Thoracic aorta (tissue), 2 donors: ENCODE results near the gene SPTLC3. TPM values are rescaled to one million over a fixed set of nuclear protein-coding genes. Genes with fewer than 3 reads are reported as not detected.
A peak's percentile ranks its signal among the peaks of the same experiment; 100 is the strongest.

Experiments
- ATAC-seq: fragments of 150-250 bp; one replicate; pipeline ENCODE4 v1.8.0; 2017; ENCODE audit warnings: low read depth; ENCODE audit not compliant: insufficient number of reproducible peaks, low FRiP score
- DNase-seq: peaks from one replicate; pipeline ENCODE4 v3.0.0-alpha.2; 2020; ENCODE audit warnings: low spot score
- H3K27ac ChIP-seq, 2 donors: fragments of 200-600 bp; sonication (generic); 1 replicate in 1 of 2; 2 replicates in 1 of 2; pipeline ENCODE4 v1.5.1; 2016; ENCODE audit warnings: mild to moderate bottlenecking in 2 of 2, moderate library complexity in 2 of 2
- H3K27me3 ChIP-seq: fragments of 200-600 bp; sonication (generic); replicated peaks from 2 replicates; pipeline ENCODE4 v1.6.0; 2016; ENCODE audit warnings: mild to moderate bottlenecking; ENCODE audit not compliant: insufficient read depth
- H3K36me3 ChIP-seq: fragments of 200-600 bp; sonication (generic); one replicate; pipeline ENCODE4 v1.5.1; 2016
- H3K4me1 ChIP-seq, 2 donors: fragments of 200-600 bp; sonication (generic); 1 replicate in 1 of 2; 2 replicates in 1 of 2; pipeline versions ENCODE4 v1.5.1 to v1.6.0; 2016; ENCODE audit warnings: low read depth in 2 of 2, mild to moderate bottlenecking in 1 of 2; ENCODE audit not compliant: control insufficient read depth in 1 of 2
- H3K4me3 ChIP-seq: fragments of 200-600 bp; sonication (generic); 2 replicates; pipeline ENCODE4 v1.5.1; 2016; ENCODE audit warnings: mild to moderate bottlenecking
- H3K9me3 ChIP-seq: fragments of 200-600 bp; sonication (generic); 2 replicates; pipeline ENCODE4 v1.5.1; 2016
- CTCF ChIP-seq: fragments of 200-600 bp; sonication (generic); IDR thresholded peaks from one replicate; pipeline ENCODE4 v1.5.1; 2019; ENCODE audit warnings: antibody characterized with exemption
- total RNA-seq, 2 donors: library from RNA; depleted of rRNA; stranded (reverse); fragments of >200 nt; gene quantifications; one replicate each; pipeline versions ENCODE4 v1.1.0 to v1.2.3, GENCODE V29; 2016

Gene SPTLC3
- total RNA-seq, 2 donors from 2014 or later, result 4.5 to 6.2 TPM

GRCh38 chr20:13101706-13102105 is 92.9 kb downstream of the SPTLC3 start:
- H3K9me3 ChIP-seq, result no peaks in the 10 kb centered on the region
- ATAC-seq (no peak), DNase-seq (no peak)
- H3K4me1 ChIP-seq, result no peaks in the 10 kb centered on the region
- no peak overlapping the region for H3K4me3 ChIP-seq
- no peaks in the 10 kb centered on the region for H3K27me3 ChIP-seq
- H3K27ac ChIP-seq, result no peak overlapping the region
- H3K36me3 ChIP-seq, result no peaks in the 10 kb centered on the region
- TF ChIP-seq CTCF, result no peak

GRCh38 chr20:13102237-13102636 is 93.5 kb downstream of the SPTLC3 start:
- DNase-seq (no peak), ATAC-seq (no peak)
- no peak for TF ChIP-seq CTCF
- Histone ChIP-seq H3K36me3 (no peaks in the 10 kb centered on the region), H3K4me1 (no peaks in the 10 kb centered on the region), H3K27ac (no peak overlapping the region), H3K27me3 (no peaks in the 10 kb centered on the region), H3K9me3 (no peaks in the 10 kb centered on the region), H3K4me3 (no peak overlapping the region)

- Histone ChIP-seq H3K9me3 (no peaks in the 10 kb centered on the region), H3K27me3 (no peaks in the 10 kb centered on the region), H3K4me1 (no peaks in the 10 kb centered on the region), H3K4me3 (no peak overlapping the region), H3K36me3 (no peaks in the 10 kb centered on the region), H3K27ac (no peak overlapping the region)
- ATAC-seq, result no peak
- TF ChIP-seq CTCF, result no peak
- no peak for DNase-seq
Observed at GRCh38 chr20:13102694-13103093, 93.9 kb downstream of the SPTLC3 start.

- Histone ChIP-seq H3K27ac (no peak overlapping the region), H3K4me3 (no peak overlapping the region), H3K9me3 (no peaks in the 10 kb centered on the region), H3K27me3 (no peaks in the 10 kb centered on the region), H3K4me1 (no peaks in the 10 kb centered on the region), H3K36me3 (no peaks in the 10 kb centered on the region)
- DNase-seq, result no peak
- no peak for TF ChIP-seq CTCF
- ATAC-seq, result no peak
Observed at GRCh38 chr20:13105039-13105438, 96.3 kb downstream of the SPTLC3 start.

- no peak for DNase-seq
- no peak for ATAC-seq
- no peaks in the 10 kb centered on the region for H3K27me3 ChIP-seq
- no peaks in the 10 kb centered on the region for H3K36me3 ChIP-seq
- H3K27ac ChIP-seq, result no peak overlapping the region
- no peak overlapping the region for H3K4me3 ChIP-seq
- H3K4me1 ChIP-seq, result no peaks in the 10 kb centered on the region
- H3K9me3 ChIP-seq, result no peaks in the 10 kb centered on the region
- peak; percentile 63 for TF ChIP-seq CTCF
Observed at GRCh38 chr20:13105864-13106457, 97.2 kb downstream of the SPTLC3 start.
